GM12878 (cell line): ENCODE results near the gene TNP2. TPM values are rescaled to one million over a fixed set of nuclear protein-coding genes. Genes with fewer than 3 reads are reported as not detected.

Experiments used
- CEBPB ChIP-seq, 2 experiments: fragments of 150-350 bp in 1 of 2; IDR thresholded peaks; 2 replicates each; pipeline ENCODE4 v1.6.1; 2012 to 2014; ENCODE audit warnings: low read depth in 2 of 2, low read length in 2 of 2, borderline replicate concordance in 1 of 2, inconsistent platforms in 1 of 2
- CHD4 ChIP-seq: fragments of 200-600 bp; sonication (generic); IDR thresholded peaks from 2 replicates; pipeline ENCODE4 v1.6.1; 2016; ENCODE audit warnings: mild to moderate bottlenecking
- CREM ChIP-seq: IDR thresholded peaks from 2 replicates; pipeline ENCODE4 v1.6.1; 2014; ENCODE audit warnings: antibody characterized with exemption, low read depth
- KAT2A ChIP-seq: conservative IDR thresholded peaks from 2 replicates; pipeline ENCODE4 v1.6.1; 2011; ENCODE audit warnings: low read depth, low read length; ENCODE audit not compliant: control insufficient read depth
- MYB ChIP-seq: fragments of 150-350 bp; IDR thresholded peaks from 2 replicates; pipeline ENCODE4 v1.6.1; 2014; ENCODE audit warnings: mild to moderate bottlenecking, low read depth, low read length, borderline replicate concordance
- NFYA ChIP-seq: IDR thresholded peaks from 2 replicates; pipeline ENCODE4 v1.6.1; 2011; ENCODE audit warnings: low read depth, mild to moderate bottlenecking, low read length, improper control_type of control experiment, borderline replicate concordance
- POLR2AphosphoS2 ChIP-seq: IDR thresholded peaks from 2 replicates; pipeline ENCODE4 v1.6.1; 2011; ENCODE audit warnings: low read depth, mild to moderate bottlenecking, low read length, improper control_type of control experiment, moderate library complexity
- POLR2AphosphoS5 ChIP-seq: IDR thresholded peaks from 2 replicates; pipeline ENCODE4 v1.6.1; 2011; ENCODE audit warnings: mild to moderate bottlenecking, low read length, inconsistent platforms
- SIX5 ChIP-seq: IDR thresholded peaks from 2 replicates; pipeline ENCODE4 v1.6.1; 2011; ENCODE audit warnings: mild to moderate bottlenecking, low read depth, low read length, moderate library complexity; ENCODE audit not compliant: severe bottlenecking
- TCF3 ChIP-seq: IDR thresholded peaks from 2 replicates; pipeline ENCODE4 v1.6.1; 2012; ENCODE audit warnings: low read depth, mild to moderate bottlenecking, low read length, borderline replicate concordance; ENCODE audit not compliant: insufficient read depth
- ZBTB4 ChIP-seq: fragments of 450-650 bp; formaldehyde crosslinking; IDR thresholded peaks from 2 replicates; pipeline ENCODE4 v1.4.0; 2022; ENCODE audit warnings: mild to moderate bottlenecking, moderate library complexity
- ZNF217 ChIP-seq: fragments of 450-650 bp; IDR thresholded peaks from 2 replicates; pipeline ENCODE4 v1.6.1; 2017; ENCODE audit warnings: antibody characterized with exemption, mild to moderate bottlenecking
- polyA plus RNA-seq, 11 experiments: library from polyadenylated mRNA; depleted of rRNA in 4 of 11; unstranded in 6 of 11; stranded (reverse) in 5 of 11; fragments of >200 nt; fragmentation: Nextera tagmentation in 4 of 11; fragmentation: Illumina TruSeq in 1 of 11; extraction: Ambion mirVana in 4 of 11; extraction: Trizol in 1 of 11; gene quantifications; 1 replicate in 1 of 11; 2 replicates in 10 of 11; pipeline versions ENCODE4 v1.2.1 to v1.2.3, GENCODE V29; 2011 to 2016; ENCODE audit warnings: inconsistent platforms in 2 of 11, missing spikeins in 2 of 11, low read depth in 1 of 11
- total RNA-seq, 4 experiments: library from RNA; depleted of rRNA in 3 of 4; stranded (reverse); fragments of >200 nt in 3 of 4; fragmentation: Illumina TruSeq in 1 of 4; extraction: Trizol in 1 of 4; gene quantifications; 2 replicates each; pipeline versions ENCODE4 v1.2.1 to v1.2.3, GENCODE V29; 2013 to 2021

The TNP2 gene
- total and polyA plus RNA-seq, 10 of the 15 experiments (the other 5 are each of a cell fraction or from before 2014, with no cell fraction given) = not detected

- TF ChIP-seq CEBPB (IDR thresholded peaks at IDR 0.05; ENCODE audit: borderline replicate concordance in 1 of 2, low read depth in 2 of 2, low read length in 2 of 2) (no peak), SIX5 (no peak), ZBTB4 (CRISPR knock-in tag) (no peak), POLR2AphosphoS2 (peak; percentile 65; the same call in 1 of the 2 replicates), KAT2A (no peak), ZNF217 (no peak), TCF3 (no peak), NFYA (no peak), CREM (no peak), MYB (no peak), POLR2AphosphoS5 (peak; percentile 86), CHD4 (no peak)
- TF ChIP-seq, all 136 proteins: peak for 8
Observed at GRCh38 chr16:11250091-11250785, 18.9 kb downstream of the TNP2 start (continued).
